Naive thymus-derived CD8-positive, alpha-beta T cell (primary cell): Measurements from ENCODE around the gene MYADM. TPM values are rescaled to one million over a fixed set of nuclear protein-coding genes. Genes with fewer than 3 reads are reported as not detected.

Experiments used
- ATAC-seq, 2 donors: fragments of 150-1000 bp; cut with Tn5 transposase in 1 of 2; sonication (Bioruptor Pico), chemical (Tn5 transposase) in 1 of 2; 1 replicate in 1 of 2; 2 replicates in 1 of 2; pipeline ENCODE4 v1.10.0; 2021; ENCODE audit warnings: mild to moderate bottlenecking in 2 of 2, moderate library complexity in 2 of 2
- POLR2A ChIA-PET: fragments of 350-600 bp; sonication (Branson Sonifier 250); formaldehyde crosslinking; loops from one replicate; lab custom pipeline; 2021; ENCODE audit warnings: antibody characterized with exemption; lab: Charles Lee
- DNase-seq, 10 donors: peaks; one replicate each; pipeline versions ENCODE4 v3.0.0 to v3.0.0-alpha.2; 2020 to 2022
- H3K27ac Mint-ChIP-seq, 10 donors: one replicate each; pipeline ENCODE4 v1.8.0; 2020 to 2022; ENCODE audit warnings: mild to moderate bottlenecking in 10 of 10, mixed read lengths in 10 of 10, moderate library complexity in 4 of 10, inconsistent platforms in 1 of 10
- H3K27me3 Mint-ChIP-seq, 5 donors: one replicate each; pipeline ENCODE4 v1.8.0; 2021 to 2022; ENCODE audit warnings: mixed read lengths in 5 of 5
- H3K36me3 Mint-ChIP-seq, 3 donors: one replicate each; pipeline ENCODE4 v1.8.0; 2020 to 2022; ENCODE audit warnings: mixed read lengths in 3 of 3, mild to moderate bottlenecking in 2 of 3, inconsistent platforms in 1 of 3
- H3K4me1 Mint-ChIP-seq, 4 donors: one replicate each; pipeline ENCODE4 v1.8.0; 2021 to 2022; ENCODE audit warnings: mixed read lengths in 4 of 4
- H3K4me3 Mint-ChIP-seq, 10 donors: one replicate each; pipeline ENCODE4 v1.8.0; 2020 to 2022; ENCODE audit warnings: mild to moderate bottlenecking in 10 of 10, mixed read lengths in 10 of 10, moderate library complexity in 6 of 10, inconsistent platforms in 1 of 10
- H3K9me3 Mint-ChIP-seq, 9 donors: one replicate each; pipeline ENCODE4 v1.8.0; 2020 to 2022; ENCODE audit warnings: mixed read lengths in 9 of 9, mild to moderate bottlenecking in 3 of 9, inconsistent platforms in 1 of 9, moderate library complexity in 1 of 9
- polyA plus RNA-seq, 3 donors: library from polyadenylated mRNA; unstranded; fragments of 300-500 nt; fragmentation: Illumina TruSeq; gene quantifications; one replicate each; pipeline ENCODE4 v1.2.3, GENCODE V29; 2021
- total RNA-seq, 8 experiments: library from RNA in 2 of 8; stranded (reverse) in 2 of 8; gene quantifications; one replicate each; pipeline ENCODE4 v1.2.3 and lab custom pipeline; 2021 to 2026

The MYADM gene
- total and polyA plus RNA-seq, 5 experiments from 2014 or later = 33.9 to 42.0 (median 36.5) TPM

- no peaks in the 10 kb centered on the region for H3K9me3 Mint-ChIP-seq
- peaks cover 8 to 26% (median 13%) of the 10 kb centered on the region in 5 donors for H3K27me3 Mint-ChIP-seq
- ATAC-seq (no peak), DNase-seq (no peak)
- POLR2A ChIA-PET = interaction anchor here (1.0 to 2.6 kb wide), 3 partner anchors 10 to 143 kb away, joined by 3 to 26 read pairs (median 6); partner anchors contain the start of gene MYADM
- no peak overlapping the region for H3K4me3 Mint-ChIP-seq
- peaks cover 19 to 43% (median 37%) of the 10 kb centered on the region in 4 donors for H3K4me1 Mint-ChIP-seq
- no peak overlapping the region for H3K27ac Mint-ChIP-seq
- peaks cover 0 to 2% (median 1%) of the 10 kb centered on the region in 3 donors for H3K36me3 Mint-ChIP-seq
Measured at GRCh38 chr19:53880711-53881481, 13.2 kb downstream of the MYADM start.

DNA sequence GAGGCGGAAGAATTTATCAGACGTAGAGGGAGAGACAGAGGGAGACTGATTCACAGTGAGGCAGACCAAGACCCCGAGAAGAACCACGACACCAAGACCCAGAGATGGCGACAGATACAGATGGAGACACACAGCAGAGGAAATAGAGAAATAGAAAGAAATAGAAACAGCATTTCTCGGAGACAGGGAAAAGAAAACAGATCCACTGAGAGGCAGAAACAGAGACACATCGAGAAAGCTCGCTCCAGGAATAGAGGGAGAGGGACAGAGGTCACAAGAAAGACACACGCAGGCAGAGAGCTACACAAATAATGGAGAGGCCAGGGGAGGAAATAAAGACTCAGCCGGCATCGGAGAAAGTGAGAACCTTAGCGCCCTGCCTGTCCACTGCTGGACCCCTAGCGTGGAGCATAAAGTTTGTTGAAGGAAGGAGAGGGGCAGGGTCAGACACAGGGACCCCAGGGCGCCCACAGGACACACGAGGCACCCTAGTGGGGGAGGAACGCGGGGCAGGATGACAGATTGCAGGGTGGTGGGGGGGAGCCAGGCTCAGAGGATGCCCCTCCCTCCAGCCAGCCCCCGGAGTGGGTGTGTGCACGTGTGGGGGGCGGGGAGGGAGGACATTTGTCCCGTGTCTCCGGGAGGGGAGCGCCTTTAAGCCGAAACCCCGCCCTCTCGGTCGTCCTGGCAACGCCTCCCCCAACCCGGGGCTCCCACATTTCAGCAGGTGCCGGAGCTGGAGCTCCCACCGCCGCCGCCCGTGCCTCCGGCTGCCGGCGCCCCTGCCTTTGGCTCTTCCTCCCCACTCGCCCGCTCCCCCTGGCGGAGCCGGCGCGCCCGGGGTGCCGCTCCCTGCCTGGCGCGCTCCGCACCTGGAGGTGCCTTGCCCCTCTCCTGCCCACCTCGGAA is 14.1 kb downstream of the MYADM start, which contains the start of gene PRKCG:
PRKCG (plus strand) TSS at position 716 of the 909 bp plus-strand sequence. CDS start 298 bp downstream, outside the sequence.
- Mint-ChIP-seq H3K27ac (peak within 1 kb of the TSS in 4 of 10 donors; percentile 18 to 77 (median 46)), H3K4me1 (peaks cover 16 to 36% (median 29%) of the 10 kb centered on the region in 4 donors), H3K4me3 (peak within 1 kb of the TSS in 8 of 10 donors; percentile 12 to 78 (median 54)), H3K9me3 (no peaks in the 10 kb centered on the region), H3K27me3 (peaks cover 8 to 26% (median 13%) of the 10 kb centered on the region in 5 donors), H3K36me3 (no peaks in the 10 kb centered on the region)
- peak; percentile 58 to 84 (median 69) for DNase-seq
- POLR2A ChIA-PET = interaction anchor here (0.6 to 2.6 kb wide), 5 partner anchors 11 to 222 kb away, joined by 3 to 26 read pairs (median 3); partner anchors contain the start of gene MYADM
- ATAC-seq = peak; percentile 41 to 65

GRCh38 chr19:53882391-53883050 is 14.8 kb downstream of the MYADM start:
- DNase-seq (no peak), ATAC-seq (no peak)
- POLR2A ChIA-PET = interaction anchor here (1.2 to 2.6 kb wide), 3 partner anchors 12 to 18 kb away, joined by 3 to 26 read pairs (median 6); partner anchors contain the start of gene MYADM
- Mint-ChIP-seq H3K36me3 (no peaks in the 10 kb centered on the region), H3K27ac (peak overlapping the region in 4 of 10 donors; percentile 18 to 77 (median 46)), H3K27me3 (peaks cover 8 to 26% (median 13%) of the 10 kb centered on the region in 5 donors), H3K4me1 (peaks cover 8 to 28% (median 21%) of the 10 kb centered on the region in 4 donors), H3K4me3 (peak overlapping the region in 8 of 10 donors; percentile 12 to 78 (median 54)), H3K9me3 (no peaks in the 10 kb centered on the region)

DNA sequence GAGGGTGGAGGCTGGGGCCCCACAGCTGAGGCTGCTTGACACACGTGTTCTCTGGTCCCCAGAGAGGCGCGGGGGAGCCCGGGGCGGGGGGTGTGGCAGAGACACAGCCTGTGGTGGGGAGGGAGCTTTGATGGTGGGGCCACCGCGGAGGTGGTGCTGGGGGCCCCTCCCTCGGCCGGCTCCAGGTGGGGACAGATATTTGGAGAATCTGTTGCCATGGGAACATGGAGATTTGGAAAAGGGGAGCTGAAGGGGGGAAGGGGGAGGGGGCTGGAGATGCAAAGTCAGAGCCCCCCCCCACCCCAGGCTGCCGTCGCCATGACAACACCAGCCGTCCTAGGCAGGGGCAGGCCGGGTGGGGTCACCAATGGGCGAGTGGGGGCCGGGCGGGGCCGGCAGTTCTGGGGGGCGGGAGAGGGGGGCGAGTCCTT is 15.6 kb downstream of the MYADM start:
- POLR2A ChIA-PET = interaction anchor here (0.8 to 2.6 kb wide), 3 partner anchors 8 to 16 kb away, joined by 4 to 26 read pairs (median 6); partner anchors contain the start of gene MYADM
- Mint-ChIP-seq H3K27me3 (peaks cover 8 to 26% (median 13%) of the 10 kb centered on the region in 5 donors), H3K4me3 (peak overlapping the region in 6 of 10 donors; percentile 26 to 70 (median 54)), H3K4me1 (peaks cover 7 to 22% (median 17%) of the 10 kb centered on the region in 4 donors), H3K27ac (peak overlapping the region in 4 of 10 donors; percentile 18 to 81 (median 50)), H3K36me3 (no peaks in the 10 kb centered on the region), H3K9me3 (no peaks in the 10 kb centered on the region)
- ATAC-seq (peak; percentile 32 to 41), DNase-seq (peak in 8 of 10 donors; percentile 45 to 82 (median 63))

DNA sequence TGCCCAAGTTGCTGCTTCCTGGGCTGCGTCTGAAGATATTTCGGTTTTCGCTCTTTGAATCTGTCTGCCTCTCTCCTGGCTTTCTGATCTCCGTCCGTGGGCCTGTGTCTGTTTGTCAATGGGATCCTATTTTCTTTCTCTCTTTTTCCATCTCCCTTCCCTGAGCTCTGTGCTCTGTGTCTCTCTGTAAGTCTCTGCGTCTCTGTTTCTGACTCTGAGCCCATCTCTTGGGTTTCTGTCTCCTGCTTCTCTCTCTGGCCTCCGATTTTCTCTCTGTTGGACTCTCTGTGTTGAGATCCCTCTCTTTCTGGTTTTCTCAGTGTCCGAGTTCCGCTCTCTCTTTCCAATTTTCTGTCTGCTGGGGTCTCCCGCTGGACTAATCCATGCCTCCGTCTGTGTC is 16.1 kb downstream of the MYADM start:
- Mint-ChIP-seq H3K9me3 (no peaks in the 10 kb centered on the region), H3K27me3 (peaks cover 8 to 26% (median 13%) of the 10 kb centered on the region in 5 donors), H3K4me3 (peak overlapping the region; percentile 1 to 71 (median 40)), H3K36me3 (no peaks in the 10 kb centered on the region), H3K4me1 (peaks cover 7 to 19% (median 17%) of the 10 kb centered on the region in 4 donors), H3K27ac (peak overlapping the region in 8 of 10 donors; percentile 9 to 81 (median 54))
- no peak for ATAC-seq
- no peak for DNase-seq
- POLR2A ChIA-PET = interaction anchor here (0.8 to 2.6 kb wide), 2 partner anchors 9 to 17 kb away, joined by 4 to 26 read pairs; partner anchors contain the start of gene MYADM

GRCh38 chr19:53884256-53884655 is 16.6 kb downstream of the MYADM start:
- H3K4me3 Mint-ChIP-seq = peak overlapping the region in 2 of 10 donors; percentile 30 to 63
- DNase-seq = no peak
- POLR2A ChIA-PET = no interaction called here

DNA sequence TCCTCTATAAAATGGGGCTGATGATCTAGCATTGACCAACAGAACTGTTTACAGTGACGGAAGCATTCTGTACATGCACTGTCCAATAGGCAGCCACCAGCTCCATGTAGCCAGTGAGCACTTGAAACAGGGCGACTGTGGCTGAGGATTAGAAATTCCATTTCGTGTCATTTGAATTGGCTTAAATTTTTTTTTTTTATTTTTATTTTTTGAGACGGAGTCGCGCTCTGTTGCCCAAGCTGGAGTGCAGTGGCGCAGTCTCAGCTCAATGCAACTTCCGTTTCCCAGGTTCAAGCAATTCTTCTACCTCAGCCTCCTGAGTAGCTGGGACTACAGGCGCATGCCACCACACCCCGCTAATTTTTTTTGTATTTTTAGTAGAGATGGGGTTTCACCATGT is 17.4 kb downstream of the MYADM start:
- Mint-ChIP-seq H3K9me3 (no peaks in the 10 kb centered on the region), H3K4me3 (no peak overlapping the region), H3K4me1 (peaks cover 8 to 23% (median 16%) of the 10 kb centered on the region in 4 donors), H3K27ac (peak overlapping the region in 1 of 10 donors; percentile 36), H3K36me3 (no peaks in the 10 kb centered on the region), H3K27me3 (peaks cover 8 to 21% (median 13%) of the 10 kb centered on the region in 5 donors)
- ATAC-seq (no peak), DNase-seq (no peak)
- POLR2A ChIA-PET = no interaction called here

More at GRCh38 chr19:53884256-53884655, 16.6 kb downstream of the MYADM start:
- no peak for ATAC-seq
- Mint-ChIP-seq H3K4me1 (peaks cover 7 to 19% (median 14%) of the 10 kb centered on the region in 4 donors), H3K9me3 (no peaks in the 10 kb centered on the region), H3K27ac (peak overlapping the region in 3 of 10 donors; percentile 6 to 81 (median 9)), H3K36me3 (no peaks in the 10 kb centered on the region), H3K27me3 (peaks cover 8 to 21% (median 13%) of the 10 kb centered on the region in 5 donors)

DNA sequence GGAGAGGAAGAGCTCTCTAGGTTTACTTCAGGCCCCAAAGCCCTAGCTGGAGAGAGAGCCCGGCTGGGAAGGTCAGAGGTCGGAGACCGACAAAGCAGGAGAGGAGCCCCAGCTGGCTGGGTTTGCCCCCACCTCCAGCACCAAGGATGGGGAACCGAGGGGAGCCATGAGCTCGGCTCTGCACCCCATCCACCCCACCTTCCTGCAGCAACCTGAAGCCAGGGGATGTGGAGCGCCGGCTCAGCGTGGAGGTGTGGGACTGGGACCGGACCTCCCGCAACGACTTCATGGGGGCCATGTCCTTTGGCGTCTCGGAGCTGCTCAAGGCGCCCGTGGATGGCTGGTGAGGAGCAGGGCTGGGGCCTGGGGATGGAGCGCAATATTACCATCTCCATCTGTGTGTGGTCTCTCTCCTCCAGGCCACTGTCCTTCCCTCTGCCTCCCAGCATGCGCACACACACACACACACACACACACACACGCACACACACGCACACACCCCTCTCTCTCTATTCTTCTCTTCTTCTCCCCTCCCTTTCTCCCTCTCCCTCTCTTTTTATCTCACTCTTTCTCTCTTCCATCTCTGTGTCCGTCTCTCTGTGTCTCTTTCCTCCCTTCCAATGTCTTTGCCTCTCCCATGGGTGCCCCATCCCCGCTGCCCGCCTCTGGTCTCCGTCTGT is 24.8 kb downstream of the MYADM start:
- Mint-ChIP-seq H3K27ac (peak overlapping the region in 1 of 10 donors; percentile 63), H3K9me3 (no peaks in the 10 kb centered on the region), H3K36me3 (peaks cover 0 to 4% (median 0%) of the 10 kb centered on the region in 3 donors), H3K4me1 (peaks cover 2 to 6% (median 5%) of the 10 kb centered on the region in 4 donors), H3K4me3 (no peak overlapping the region), H3K27me3 (peaks cover 27 to 62% (median 42%) of the 10 kb centered on the region in 5 donors)
- DNase-seq (no peak), ATAC-seq (no peak)
- POLR2A ChIA-PET = no interaction called here

DNA sequence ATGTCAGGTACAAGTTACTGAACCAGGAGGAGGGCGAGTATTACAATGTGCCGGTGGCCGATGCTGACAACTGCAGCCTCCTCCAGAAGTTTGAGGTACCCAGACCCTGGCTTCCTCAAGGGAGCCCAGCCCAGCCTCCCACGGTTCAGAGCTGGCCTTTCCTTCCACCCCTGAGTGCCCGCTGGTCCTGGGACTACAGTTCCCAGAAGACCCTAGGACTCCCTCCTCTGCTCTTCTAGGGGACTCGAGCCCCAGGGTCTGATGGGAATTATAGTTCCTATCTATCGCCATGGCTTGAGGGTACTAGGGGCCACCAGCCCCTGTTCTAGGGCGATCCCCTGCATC is 25.3 kb downstream of the MYADM start:
- DNase-seq (no peak), ATAC-seq (no peak)
- peak overlapping the region in 1 of 10 donors; percentile 63 for H3K27ac Mint-ChIP-seq
- peaks cover 30 to 67% (median 47%) of the 10 kb centered on the region in 5 donors for H3K27me3 Mint-ChIP-seq
- POLR2A ChIA-PET = no interaction called here
- no peaks in the 10 kb centered on the region for H3K9me3 Mint-ChIP-seq
- peaks cover 2 to 10% (median 5%) of the 10 kb centered on the region in 4 donors for H3K4me1 Mint-ChIP-seq
- no peak overlapping the region for H3K4me3 Mint-ChIP-seq
- peaks cover 0 to 4% (median 0%) of the 10 kb centered on the region in 3 donors for H3K36me3 Mint-ChIP-seq

GRCh38 chr19:53894707-53895106 is 27.0 kb downstream of the MYADM start:
- Mint-ChIP-seq H3K36me3 (peaks cover 0 to 4% (median 0%) of the 10 kb centered on the region in 3 donors), H3K4me1 (peaks cover 5 to 22% (median 9%) of the 10 kb centered on the region in 4 donors), H3K4me3 (no peak overlapping the region), H3K27me3 (peaks cover 37 to 85% (median 60%) of the 10 kb centered on the region in 5 donors), H3K9me3 (peaks cover 0 to 3% (median 0%) of the 10 kb centered on the region in 9 donors), H3K27ac (no peak overlapping the region)
- DNase-seq (no peak), ATAC-seq (no peak)
- POLR2A ChIA-PET = no interaction called here

DNA sequence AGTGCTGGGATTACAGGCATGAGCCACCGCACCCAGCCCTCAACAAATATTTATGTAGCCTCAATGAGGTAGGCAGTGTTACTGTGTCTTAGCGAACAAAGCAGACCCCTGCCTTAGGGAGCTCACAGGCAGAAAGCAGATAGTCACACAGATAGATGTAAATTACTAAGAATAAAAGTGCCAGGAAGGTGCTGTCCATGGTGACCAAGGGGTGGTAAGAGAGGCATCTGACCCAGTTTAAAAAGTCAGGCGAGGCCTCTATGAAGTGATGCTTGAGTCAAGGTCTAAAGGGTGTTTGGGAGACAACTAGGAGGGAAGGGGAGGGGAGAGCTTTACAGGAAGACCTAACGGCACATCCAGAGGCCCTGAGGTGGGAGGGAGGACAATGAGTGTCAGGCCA is 29.0 kb downstream of the MYADM start:
- POLR2A ChIA-PET = no interaction called here
- no peak overlapping the region for H3K4me3 Mint-ChIP-seq
- no peak overlapping the region for H3K27ac Mint-ChIP-seq
- peaks cover 0 to 3% (median 0%) of the 10 kb centered on the region in 9 donors for H3K9me3 Mint-ChIP-seq
- no peak for ATAC-seq
- no peak for DNase-seq
- peaks cover 3 to 16% (median 6%) of the 10 kb centered on the region in 4 donors for H3K4me1 Mint-ChIP-seq
- H3K27me3 Mint-ChIP-seq = peaks cover 33 to 87% (median 64%) of the 10 kb centered on the region in 5 donors
- H3K36me3 Mint-ChIP-seq = peaks cover 0 to 1% (median 0%) of the 10 kb centered on the region in 3 donors
